ENCODE measurements around the gene CERS1. TPM values are rescaled to one million over a fixed set of nuclear protein-coding genes. Genes with fewer than 3 reads are reported as not detected.
A peak's percentile ranks its signal among the peaks of the same experiment; 100 is the strongest.

CERS1 gene
- total RNA-seq, 1 donor: 1.3 TPM

- DNase-seq (ENCODE audit: low read depth): peak; percentile 62
- peak overlapping the region; percentile 92 for H3K4me3 ChIP-seq (ENCODE audit: low read depth, low read length)
- TF ChIP-seq CTCF (IDR thresholded peaks at IDR 0.05; ENCODE audit: insufficient read depth, low read depth, low read length): no peak
These were observed 44.2 kb upstream of the CERS1 start for GRCh38 chr19:18939922-18940768.

- H3K4me3 ChIP-seq (ENCODE audit: low read depth, low read length): peak overlapping the region; percentile 92
- no peak for DNase-seq (ENCODE audit: low read depth)
- no peak for TF ChIP-seq CTCF (IDR thresholded peaks at IDR 0.05; ENCODE audit: insufficient read depth, low read depth, low read length)
These were observed 43.2 kb upstream of the CERS1 start for GRCh38 chr19:18939163-18939562.

GRCh38 chr19:18933297-18933696 lies 37.3 kb upstream of the CERS1 start:
- TF ChIP-seq CTCF (IDR thresholded peaks at IDR 0.05; ENCODE audit: insufficient read depth, low read depth, low read length): no peak
- no peak overlapping the region for H3K4me3 ChIP-seq (ENCODE audit: low read depth, low read length)
- DNase-seq (ENCODE audit: low read depth): no peak

GRCh38 chr19:18932216-18932841 lies 36.4 kb upstream of the CERS1 start:
- peak overlapping the region; percentile 15 for H3K4me3 ChIP-seq (ENCODE audit: low read depth, low read length)
- no peak for TF ChIP-seq CTCF (IDR thresholded peaks at IDR 0.05; ENCODE audit: insufficient read depth, low read depth, low read length)
- peak; percentile 56 for DNase-seq (ENCODE audit: low read depth)

- TF ChIP-seq CTCF (IDR thresholded peaks at IDR 0.05; ENCODE audit: insufficient read depth, low read depth, low read length): no peak
- no peak overlapping the region for H3K4me3 ChIP-seq (ENCODE audit: low read depth, low read length)
- DNase-seq (ENCODE audit: low read depth): no peak
These were observed 35.6 kb upstream of the CERS1 start for GRCh38 chr19:18931316-18932162.

- no peak for TF ChIP-seq CTCF (IDR thresholded peaks at IDR 0.05; ENCODE audit: insufficient read depth, low read depth, low read length)
- H3K4me3 ChIP-seq (ENCODE audit: low read depth, low read length): no peak overlapping the region
- no peak for DNase-seq (ENCODE audit: low read depth)
These were observed 33.4 kb upstream of the CERS1 start for GRCh38 chr19:18929311-18929710.
